ENCODE measurements around the gene MICAL1. TPM values are rescaled to one million over a fixed set of nuclear protein-coding genes. Genes with fewer than 3 reads are reported as not detected.

Gene MICAL1
- total and polyA plus RNA-seq, 2 of the 8 experiments (the other 6 are each of a cell fraction or from before 2014, with no cell fraction given), result 42.5 to 55.4 TPM

GRCh38 chr6:109446072-109446471, 9.5 kb downstream of the MICAL1 start:
- no peak overlapping the region for H2AFZ ChIP-seq (ENCODE audit: low read length)
- no peak overlapping the region for H3K27ac ChIP-seq (ENCODE audit: low read depth, low read length)
- no peak overlapping the region for H4K91ac ChIP-seq (replicated peaks; ENCODE audit: insufficient read length, low read length)
- no peak overlapping the region for H2BK12ac ChIP-seq (ENCODE audit: low read depth, low read length)
- no peak overlapping the region for H2BK20ac ChIP-seq (ENCODE audit: low read length)
- no peak overlapping the region for H2BK5ac ChIP-seq (ENCODE audit: low read depth, low read length)
- no peak overlapping the region for H4K8ac ChIP-seq (ENCODE audit: extremely low read depth, insufficient read depth, low read length)
- no peak overlapping the region for H2BK120ac ChIP-seq (replicated peaks; ENCODE audit: low read depth, low read length)
- no peak overlapping the region for H3K23ac ChIP-seq (ENCODE audit: insufficient read length)
- H3K9me3 ChIP-seq (ENCODE audit: insufficient read depth in 2 of 2, low read depth in 1 of 2, low read length in 1 of 2), result no peaks in the 10 kb centered on the region
- FAIRE-seq, result no peak
- H4K5ac ChIP-seq (ENCODE audit: insufficient read length, low read depth, low read length), result no peak overlapping the region
- 91% methylated on average over 15 of the region's 15 CpGs; no CpG with 5 or more reads in 1 of the 2 experiments for WGBS, 2 experiments (ENCODE audit: extremely low coverage in 1 of 2, insufficient coverage in 1 of 2, insufficient read length in 1 of 2, insufficient replicate concordance in 2 of 2, low coverage in 1 of 2, low lambda C conversion rate in 2 of 2, missing lambda C conversion rate in 1 of 2)
- H3K36me3 ChIP-seq (ENCODE audit: control insufficient read depth in 2 of 4, insufficient read depth in 4 of 4, low read length in 3 of 4), result peaks cover 11 to 47% (median 23%) of the 10 kb centered on the region in 4 experiments; a peak in 6 of 8 replicates
- H4K20me1 ChIP-seq (replicated peaks in 1 of 2; ENCODE audit: control insufficient read depth in 1 of 2, insufficient read depth in 2 of 2, low read length in 2 of 2), result peaks cover 6 to 19% of the 10 kb centered on the region in 2 experiments
- no peak overlapping the region for H2AK5ac ChIP-seq (ENCODE audit: low read depth, low read length)
- no peaks in the 10 kb centered on the region for H3K27me3 ChIP-seq (replicated peaks in 1 of 4; ENCODE audit: control insufficient read depth in 3 of 4, extremely low read depth in 1 of 4, insufficient read depth in 3 of 4, low read length in 3 of 4)
- no peak overlapping the region for H3K9ac ChIP-seq (replicated peaks in 1 of 4; ENCODE audit: extremely low read depth in 1 of 4, low read depth in 3 of 4, low read length in 3 of 4)
- H3K14ac ChIP-seq (ENCODE audit: insufficient read length), result no peak overlapping the region
- H3K4me2 ChIP-seq (ENCODE audit: insufficient read depth in 1 of 2, low read depth in 2 of 2, low read length in 2 of 2), result no peak overlapping the region
- peak in 1 of 2 experiments; percentile 23 for DNase-seq (ENCODE audit: low read depth in 1 of 2, low spot score in 2 of 2)
- no peak overlapping the region for H3K4me3 ChIP-seq (ENCODE audit: extremely low read depth in 1 of 4, insufficient read depth in 2 of 4, low read depth in 3 of 4, low read length in 4 of 4)
- H3K4ac ChIP-seq (replicated peaks; ENCODE audit: insufficient read length, low read depth, low read length), result no peak overlapping the region
- H3K56ac ChIP-seq (replicated peaks; ENCODE audit: insufficient read length, low read depth, low read length), result no peak overlapping the region
- H2BK15ac ChIP-seq (ENCODE audit: low read length), result no peak overlapping the region
- H3K79me1 ChIP-seq (ENCODE audit: low read depth, low read length), result no peaks in the 10 kb centered on the region; the same call in none of the 2 replicates
- H3K23me2 ChIP-seq (ENCODE audit: low read depth, low read length), result peaks cover 4% of the 10 kb centered on the region; the same call in 1 of the 2 replicates
- no peak overlapping the region for H3K18ac ChIP-seq (ENCODE audit: extremely low read depth, low read length)
- POLR2A ChIA-PET (ENCODE audit: partially characterized antibody), result interaction anchor here (0.6 to 1.6 kb wide), 3 partner anchors 10 to 62 kb away, joined by 3 to 10 read pairs (median 4); partner anchors contain the start of gene MICAL1
- H3K4me1 ChIP-seq (replicated peaks in 1 of 4; ENCODE audit: control insufficient read depth in 3 of 4, insufficient read depth in 4 of 4, low read length in 3 of 4), result peaks cover 0 to 9% (median 5%) of the 10 kb centered on the region in 4 experiments; a peak in 6 of 7 replicates
- CTCF ChIA-PET (ENCODE audit: partially characterized antibody), result interaction anchor here (0.6 to 6.1 kb wide), 3 partner anchors 8 to 263 kb away, joined by 3 to 63 read pairs (median 3); partner anchors contain the start of gene MICAL1
- peaks cover 0 to 3% of the 10 kb centered on the region in 2 experiments; a peak in 1 of 4 replicates for H3K79me2 ChIP-seq (ENCODE audit: control insufficient read depth in 1 of 2, insufficient read depth in 2 of 2, low read length in 2 of 2)
- TF ChIP-seq SIN3A (conservative IDR thresholded peaks at IDR 0.05 in 1 of 2, IDR thresholded peaks at IDR 0.05 in 1 of 2; ENCODE audit: low read depth in 1 of 2, low read length in 2 of 2) (no peak), RBBP5 (IDR thresholded peaks at IDR 0.05; ENCODE audit: borderline replicate concordance, low read depth, low read length) (no peak), EP300 (IDR thresholded peaks at IDR 0.05; ENCODE audit: borderline replicate concordance in 1 of 2, low read depth in 2 of 2, low read length in 2 of 2) (no peak), SUZ12 (IDR thresholded peaks at IDR 0.05; ENCODE audit: low read length) (no peak), SP4 (IDR thresholded peaks at IDR 0.05; ENCODE audit: low read length) (no peak), YY1 (IDR thresholded peaks at IDR 0.05; ENCODE audit: low read depth, low read length) (no peak), RNF2 (IDR thresholded peaks at IDR 0.05; ENCODE audit: borderline replicate concordance, low read depth, low read length, missing control alignments, poor library complexity, severe bottlenecking) (no peak), SP2 (IDR thresholded peaks at IDR 0.05; ENCODE audit: low read length) (no peak), JUND (IDR thresholded peaks at IDR 0.05; ENCODE audit: low read length) (no peak)
- TF ChIP-seq, protein P1, sequence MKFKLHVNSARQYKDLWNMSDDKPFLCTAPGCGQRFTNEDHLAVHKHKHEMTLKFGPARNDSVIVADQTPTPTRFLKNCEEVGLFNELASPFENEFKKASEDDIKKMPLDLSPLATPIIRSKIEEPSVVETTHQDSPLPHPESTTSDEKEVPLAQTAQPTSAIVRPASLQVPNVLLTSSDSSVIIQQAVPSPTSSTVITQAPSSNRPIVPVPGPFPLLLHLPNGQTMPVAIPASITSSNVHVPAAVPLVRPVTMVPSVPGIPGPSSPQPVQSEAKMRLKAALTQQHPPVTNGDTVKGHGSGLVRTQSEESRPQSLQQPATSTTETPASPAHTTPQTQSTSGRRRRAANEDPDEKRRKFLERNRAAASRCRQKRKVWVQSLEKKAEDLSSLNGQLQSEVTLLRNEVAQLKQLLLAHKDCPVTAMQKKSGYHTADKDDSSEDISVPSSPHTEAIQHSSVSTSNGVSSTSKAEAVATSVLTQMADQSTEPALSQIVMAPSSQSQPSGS (IDR thresholded peaks at IDR 0.05; ENCODE audit: low read length), result no peak
- TF ChIP-seq, protein P2, sequence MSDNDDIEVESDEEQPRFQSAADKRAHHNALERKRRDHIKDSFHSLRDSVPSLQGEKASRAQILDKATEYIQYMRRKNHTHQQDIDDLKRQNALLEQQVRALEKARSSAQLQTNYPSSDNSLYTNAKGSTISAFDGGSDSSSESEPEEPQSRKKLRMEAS (IDR thresholded peaks at IDR 0.05), result no peak

All from H1 (cell line).